NAMALWA (cell line): Measurements from ENCODE around the gene NOTO.

Experiments
- DNase-seq: peaks from one replicate; pipeline ENCODE4 v3.0.0-alpha.2; 2015; ENCODE audit warnings: low spot score

Gene NOTO

GRCh38 chr2:73233932-73234832, 31.8 kb downstream of the NOTO start, which contains the start of gene CCT7:
CCT7 (plus strand) TSS chr2:73234308; CDS start chr2:73234379, 71 bp downstream.
- DNase-seq, result peak; percentile 95

GRCh38 chr2:73235315-73236028, 33.1 kb downstream of the NOTO start:
- DNase-seq, result peak; percentile 34

- no peak for DNase-seq
Observed at GRCh38 chr2:73237168-73237567, 34.8 kb downstream of the NOTO start.

DNA sequence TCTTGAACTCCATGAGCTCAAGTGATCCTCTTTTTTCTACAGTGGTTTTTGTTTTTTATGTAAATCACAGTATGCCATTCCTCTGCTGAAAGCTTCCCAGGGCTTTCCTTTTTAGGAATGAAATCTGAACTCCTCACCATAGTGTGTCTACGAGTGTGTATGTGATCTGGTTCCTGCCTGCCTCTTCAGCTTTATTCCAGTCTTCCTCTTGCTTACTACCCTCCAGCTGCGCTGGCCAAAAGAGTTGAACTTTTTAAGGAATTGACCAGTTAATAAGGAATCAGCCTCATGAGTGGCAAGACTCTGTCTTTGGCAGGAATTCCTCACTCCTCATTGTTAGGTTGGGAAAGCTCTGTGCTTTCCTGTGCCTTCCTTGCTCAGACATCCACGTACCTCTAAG, 35.8 kb downstream of the NOTO start:
- DNase-seq, result no peak

GRCh38 chr2:73238976-73239375, 36.6 kb downstream of the NOTO start:
- no peak for DNase-seq

- DNase-seq, result no peak
Observed at GRCh38 chr2:73239776-73240175, 37.4 kb downstream of the NOTO start.

- DNase-seq, result no peak
Observed at GRCh38 chr2:73243884-73244570, 41.7 kb downstream of the NOTO start.

DNA sequence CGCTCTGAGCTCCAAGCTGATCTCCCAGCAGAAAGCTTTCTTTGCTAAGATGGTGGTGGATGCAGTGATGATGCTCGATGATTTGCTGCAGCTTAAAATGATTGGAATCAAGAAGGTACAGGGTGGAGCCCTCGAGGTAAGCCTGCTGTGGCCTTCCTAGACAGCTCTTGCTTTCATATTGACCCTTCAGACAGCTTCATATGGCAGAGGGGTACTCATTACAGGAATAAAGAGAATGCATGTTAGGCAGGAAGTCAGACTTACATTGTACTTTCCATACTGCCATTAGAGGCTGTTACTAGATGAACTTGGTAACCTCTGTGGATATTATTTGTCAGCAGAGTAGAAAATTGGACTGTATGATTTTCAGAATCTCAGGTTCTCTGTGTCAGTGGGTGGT, 42.2 kb downstream of the NOTO start:
- DNase-seq, result no peak

DNA sequence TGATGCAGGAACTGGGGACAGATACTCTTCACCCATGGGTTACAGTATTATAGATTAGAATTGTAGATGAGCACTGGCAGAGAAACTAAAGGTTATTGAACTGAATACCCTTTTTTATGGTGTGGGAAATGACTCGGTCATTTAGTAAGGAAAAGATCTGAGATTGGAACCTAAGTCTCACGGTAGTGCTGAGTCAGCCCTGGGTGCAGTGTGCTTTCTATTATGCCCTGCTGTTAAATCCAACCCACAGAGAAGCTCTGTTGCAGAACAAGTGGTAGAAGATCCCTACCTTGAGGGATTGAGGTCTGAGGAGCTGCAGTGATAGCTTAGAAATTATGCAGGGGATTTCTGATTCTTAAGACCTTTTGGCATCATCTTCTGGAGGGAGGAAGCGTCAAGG, 44.5 kb downstream of the NOTO start:
- DNase-seq, result no peak

DNA sequence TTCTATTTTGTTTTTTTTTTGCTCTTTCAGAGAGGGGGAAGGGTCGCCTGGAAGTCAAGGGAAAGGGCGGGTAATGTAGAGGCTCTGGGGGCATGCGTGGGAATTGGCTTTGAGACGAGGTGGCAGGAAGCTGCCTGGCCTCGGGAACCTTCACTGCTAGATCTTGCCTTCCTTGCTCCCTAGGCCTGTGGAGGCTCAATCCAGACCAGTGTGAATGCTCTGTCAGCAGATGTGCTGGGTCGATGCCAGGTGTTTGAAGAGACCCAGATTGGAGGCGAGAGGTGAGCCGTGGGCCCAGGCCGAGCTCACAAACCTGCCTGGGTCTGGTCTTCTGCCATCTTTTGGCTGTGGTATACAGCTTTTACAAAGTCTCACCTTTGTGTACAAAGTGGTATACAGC, 47.3 kb downstream of the NOTO start:
- no peak for DNase-seq

- DNase-seq, result no peak
Observed at GRCh38 chr2:73250872-73251846, 48.8 kb downstream of the NOTO start.

GRCh38 chr2:73252238-73253027, 50.1 kb downstream of the NOTO start:
- DNase-seq, result no peak

GRCh38 chr2:73253400-73253799, 51.0 kb downstream of the NOTO start:
- no peak for DNase-seq

GRCh38 chr2:73253901-73254300, 51.5 kb downstream of the NOTO start:
- peak; percentile 44 for DNase-seq

DNA sequence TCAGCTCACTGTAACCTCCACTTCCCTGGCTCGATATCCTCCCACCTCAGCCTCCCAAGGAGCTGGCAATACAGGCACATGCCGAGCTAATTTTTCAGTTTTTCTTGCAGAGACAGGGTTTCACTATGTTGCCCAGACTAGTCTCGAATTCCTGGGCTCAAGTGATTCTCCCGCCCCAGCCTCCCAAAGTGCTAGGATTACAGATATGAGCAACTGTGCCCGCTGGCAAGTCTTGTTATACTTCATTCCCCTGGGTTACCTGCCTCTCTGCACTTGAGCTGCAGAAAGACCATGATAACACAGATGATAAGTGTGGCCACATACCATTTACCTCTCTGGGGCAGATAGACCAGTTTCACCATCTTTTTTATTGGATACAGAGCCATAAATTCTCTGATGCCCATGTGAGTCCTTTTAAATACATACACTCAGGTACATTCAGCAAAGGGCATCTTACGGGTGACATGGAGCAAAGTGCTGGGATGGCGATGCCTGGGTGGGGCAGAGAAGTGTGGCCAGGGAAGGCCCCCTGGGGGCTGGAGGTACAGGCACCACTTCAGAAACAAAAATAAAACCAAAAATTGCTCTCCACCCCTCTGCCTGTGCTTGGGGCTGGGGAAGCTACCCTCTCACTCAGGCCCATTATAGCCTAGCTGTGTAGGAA, 52.1 kb downstream of the NOTO start:
- no peak for DNase-seq

GRCh38 chr2:73255007-73255644, 52.8 kb downstream of the NOTO start:
- no peak for DNase-seq

DNA sequence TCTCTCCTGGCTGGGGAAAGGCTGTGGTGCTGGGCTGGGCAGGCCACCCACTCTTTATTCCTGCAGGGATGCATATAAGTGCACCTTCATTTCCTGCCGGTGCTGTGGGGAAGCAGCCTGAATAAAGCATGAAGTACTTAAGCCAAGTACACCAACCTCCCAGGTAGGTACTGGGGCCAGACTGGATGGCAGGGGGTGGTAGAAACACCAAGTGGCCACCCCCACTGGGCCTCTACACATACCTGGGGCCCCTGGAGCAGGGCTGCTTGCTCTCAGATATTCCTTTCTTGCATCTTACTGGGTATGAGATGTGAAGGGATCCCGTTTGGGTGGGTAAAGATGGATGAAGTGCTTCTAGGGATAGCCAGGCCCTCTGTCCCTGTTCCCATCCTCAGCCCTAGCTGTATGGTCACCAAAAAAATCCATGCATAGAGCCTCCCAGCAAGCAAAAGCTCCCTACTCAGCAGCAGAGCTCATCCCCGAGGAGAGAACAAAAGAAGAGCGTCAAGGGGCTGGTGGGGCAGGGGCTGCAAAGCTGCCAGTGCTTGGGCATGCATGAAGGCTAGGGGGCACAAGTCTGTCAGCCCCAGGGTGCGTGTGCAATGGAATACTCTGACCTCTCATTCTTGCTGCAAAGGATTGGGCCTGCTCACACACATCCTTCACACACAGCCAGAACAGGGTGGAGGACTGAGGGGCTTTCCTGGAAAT, 53.7 kb downstream of the NOTO start:
- no peak for DNase-seq

DNA sequence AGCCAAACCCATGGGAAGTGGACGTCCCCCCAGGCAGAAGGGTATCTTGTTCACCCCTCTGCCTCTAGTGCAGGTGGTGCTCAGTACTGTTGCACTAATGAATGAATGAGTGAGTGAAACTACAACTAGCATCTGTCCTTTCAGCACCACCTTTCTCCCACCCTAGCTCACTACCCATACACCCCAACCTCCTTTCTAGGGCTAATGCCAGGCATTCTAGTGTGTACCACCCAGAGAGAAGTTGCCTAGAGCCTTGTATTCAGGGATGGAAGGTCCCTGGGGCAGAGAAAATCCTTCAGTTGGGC, 54.2 kb downstream of the NOTO start:
- no peak for DNase-seq

- DNase-seq, result no peak
Observed at GRCh38 chr2:73257021-73257420, 54.6 kb downstream of the NOTO start.
